ENCODE measurements around the gene GPR78.

Gene GPR78

GRCh38 chr4:8587469-8588195 is 7.4 kb downstream of the GPR78 start:
- DNase-seq, result no peak

DNA sequence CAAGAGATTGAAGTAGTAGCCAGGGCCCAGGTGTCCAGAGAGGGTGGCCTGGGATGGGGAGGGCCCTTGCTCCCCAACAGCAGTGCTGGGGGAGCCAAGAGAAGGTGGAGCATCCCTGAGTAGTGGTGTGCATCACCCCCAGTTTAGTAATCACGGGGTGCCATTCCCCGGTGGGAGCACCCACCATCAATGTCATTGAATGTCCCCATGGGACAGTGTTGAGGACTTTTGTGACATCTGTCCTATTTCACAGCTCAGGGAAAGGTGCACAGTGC is 7.9 kb downstream of the GPR78 start:
- DNase-seq, result no peak

- DNase-seq, result no peak
Measured at GRCh38 chr4:8589336-8589735, 9.1 kb downstream of the GPR78 start.

GRCh38 chr4:8589823-8590545 is 9.8 kb downstream of the GPR78 start:
- DNase-seq, result no peak

DNA sequence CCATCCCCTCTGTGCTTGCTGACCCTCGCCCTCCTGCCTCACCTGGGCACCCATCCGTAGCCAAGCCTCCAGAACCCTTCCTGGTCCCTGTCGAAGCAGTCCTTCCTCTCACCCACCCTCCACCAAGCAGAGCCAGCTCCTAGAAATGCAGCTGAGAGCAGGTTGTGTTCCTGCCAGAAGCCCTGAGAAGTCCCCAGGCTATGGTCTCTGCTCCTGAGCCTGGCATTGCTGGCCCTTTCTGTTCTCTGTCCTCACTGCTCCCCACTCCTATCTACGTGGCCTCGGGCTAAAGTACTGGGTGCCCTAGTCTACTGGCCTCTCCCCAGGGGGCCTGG is 10.3 kb downstream of the GPR78 start:
- no peak for DNase-seq

- no peak for DNase-seq
Measured at GRCh38 chr4:8591114-8591513, 10.9 kb downstream of the GPR78 start.

GRCh38 chr4:8591626-8592365 is 11.6 kb downstream of the GPR78 start:
- DNase-seq, result no peak

DNA sequence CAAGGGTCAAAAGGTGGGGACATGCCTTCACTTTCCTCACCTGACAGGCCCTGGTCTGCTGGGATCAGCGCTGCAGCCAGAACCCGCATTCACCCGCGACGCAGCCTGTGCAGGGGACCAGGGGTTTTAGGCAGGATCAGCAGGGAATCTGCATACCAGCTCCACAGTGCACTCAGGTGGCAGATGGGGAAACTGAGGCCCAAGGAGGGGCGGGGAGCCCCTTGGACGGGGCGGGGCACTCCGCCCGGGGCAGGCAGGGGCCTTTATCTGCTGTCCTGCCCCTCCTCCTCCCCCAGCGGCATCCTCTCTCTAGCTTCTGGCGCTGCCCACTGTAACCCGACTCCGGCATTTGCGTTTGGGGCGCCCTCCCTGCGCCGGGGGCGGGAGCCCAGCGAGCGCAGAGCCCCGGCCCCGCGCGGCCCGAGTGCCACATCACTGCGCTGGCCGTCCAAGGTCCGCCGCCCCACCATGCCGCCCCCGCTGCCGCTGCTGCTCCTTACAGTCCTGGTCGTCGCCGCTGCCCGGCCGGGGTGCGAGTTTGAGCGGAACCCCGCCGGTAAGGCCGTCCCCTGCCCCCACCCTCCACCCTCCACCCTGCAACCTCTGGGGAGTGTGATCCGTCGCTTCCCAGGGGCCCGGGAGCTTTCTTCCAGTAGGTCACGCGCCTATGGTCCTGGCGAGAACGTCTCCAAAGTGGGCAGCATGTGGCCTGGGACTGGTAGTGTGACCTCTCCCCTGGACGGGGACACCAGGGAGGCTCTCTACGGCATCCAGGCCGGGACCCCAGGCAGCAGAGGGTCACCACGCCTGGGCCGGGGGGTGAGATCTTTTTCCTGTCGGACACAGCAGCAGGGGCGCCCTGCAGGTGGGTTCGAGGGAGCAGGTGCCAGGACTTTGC is 12.4 kb downstream of the GPR78 start, which contains the start of gene CPZ:
Gene CPZ, plus strand, starts transcription at position 400 of the 898 bp plus-strand sequence. Its CDS starts 69 bp downstream, at position 469.
- DNase-seq, result no peak

DNA sequence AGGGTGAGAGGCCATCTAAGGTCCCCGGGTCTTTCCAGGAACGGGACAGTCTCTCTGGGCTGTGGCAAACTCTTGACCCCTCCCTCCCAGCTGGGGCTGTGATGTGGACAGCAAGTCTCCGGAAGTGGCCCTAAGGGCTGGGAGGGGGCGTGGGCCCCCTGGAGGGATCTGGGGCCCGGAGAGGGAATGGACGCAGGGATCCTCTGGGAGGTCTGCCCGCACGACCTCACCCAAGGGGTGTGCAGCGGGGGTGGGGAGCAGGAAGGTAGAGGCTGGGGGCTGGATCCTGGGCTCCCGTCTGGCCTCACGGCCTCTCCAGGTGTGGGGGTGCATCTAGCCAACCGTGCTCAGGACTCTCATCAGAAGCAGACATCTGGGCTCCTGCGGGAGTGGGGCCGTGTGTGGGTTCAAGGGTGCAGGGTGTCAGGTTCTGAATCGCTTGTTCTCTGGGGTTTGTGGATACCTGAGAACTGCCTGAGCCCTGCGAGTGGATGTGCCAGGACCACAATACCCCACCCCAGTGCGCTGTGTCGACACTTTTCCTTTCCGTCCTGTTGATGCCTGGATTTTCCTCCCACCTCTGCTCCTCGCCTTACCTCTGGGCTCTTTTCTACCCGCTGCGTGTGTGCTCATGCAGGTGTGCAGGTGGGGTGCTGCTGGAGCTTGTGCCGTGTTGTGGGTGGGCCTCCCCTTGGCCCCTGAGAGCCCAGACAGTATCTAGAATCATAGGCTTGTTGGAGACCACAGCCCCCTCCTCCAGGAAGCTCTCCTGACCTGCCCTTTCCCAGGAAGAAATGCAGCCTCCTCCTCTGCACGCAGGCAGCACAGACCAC is 13.3 kb downstream of the GPR78 start:
- no peak for DNase-seq

DNA sequence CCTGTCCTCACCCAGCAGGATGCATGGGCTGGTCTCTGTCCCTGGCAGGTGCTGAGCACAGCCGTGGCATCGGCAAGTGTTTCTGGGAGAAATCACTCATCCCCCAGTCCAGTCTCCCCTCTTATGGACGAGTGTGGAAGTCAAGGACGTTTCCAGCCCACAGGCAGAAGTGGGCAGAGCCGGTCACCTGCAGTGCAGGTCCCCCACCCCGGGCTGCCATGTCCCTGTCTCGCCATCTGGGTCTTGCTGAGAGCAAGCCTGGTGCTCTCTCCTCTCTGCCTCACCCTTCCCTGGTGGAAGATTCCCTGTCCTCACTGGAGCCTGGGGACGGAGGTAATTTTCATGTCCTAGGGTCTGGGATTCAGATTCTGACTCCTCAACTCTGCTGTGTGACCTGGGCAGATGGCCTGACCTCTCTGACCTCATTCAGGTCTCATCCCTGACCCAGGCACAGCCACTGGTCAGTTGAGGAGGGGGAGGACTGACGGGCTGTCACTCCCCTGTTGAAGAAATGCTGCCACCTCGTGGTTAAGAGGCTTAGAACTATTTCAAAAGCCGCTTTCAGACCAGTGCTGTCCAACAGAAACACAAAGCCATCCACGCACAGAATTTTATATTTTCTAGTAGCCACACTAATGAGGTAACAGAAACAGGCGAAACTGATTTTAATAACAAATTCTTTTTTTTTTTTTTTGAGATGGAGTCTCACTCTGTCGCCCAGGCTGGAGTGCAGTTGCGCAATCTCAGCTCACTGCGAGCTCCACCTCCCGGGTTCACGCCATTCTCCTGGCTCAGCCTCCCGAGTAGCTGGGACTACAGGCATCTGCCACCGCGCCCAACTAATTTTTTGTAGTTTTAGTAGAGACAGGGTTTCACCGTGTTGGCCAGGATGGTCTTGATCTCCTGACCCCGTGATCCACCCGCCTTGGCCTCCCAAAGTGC is 14.2 kb downstream of the GPR78 start:
- DNase-seq, result no peak

DNA sequence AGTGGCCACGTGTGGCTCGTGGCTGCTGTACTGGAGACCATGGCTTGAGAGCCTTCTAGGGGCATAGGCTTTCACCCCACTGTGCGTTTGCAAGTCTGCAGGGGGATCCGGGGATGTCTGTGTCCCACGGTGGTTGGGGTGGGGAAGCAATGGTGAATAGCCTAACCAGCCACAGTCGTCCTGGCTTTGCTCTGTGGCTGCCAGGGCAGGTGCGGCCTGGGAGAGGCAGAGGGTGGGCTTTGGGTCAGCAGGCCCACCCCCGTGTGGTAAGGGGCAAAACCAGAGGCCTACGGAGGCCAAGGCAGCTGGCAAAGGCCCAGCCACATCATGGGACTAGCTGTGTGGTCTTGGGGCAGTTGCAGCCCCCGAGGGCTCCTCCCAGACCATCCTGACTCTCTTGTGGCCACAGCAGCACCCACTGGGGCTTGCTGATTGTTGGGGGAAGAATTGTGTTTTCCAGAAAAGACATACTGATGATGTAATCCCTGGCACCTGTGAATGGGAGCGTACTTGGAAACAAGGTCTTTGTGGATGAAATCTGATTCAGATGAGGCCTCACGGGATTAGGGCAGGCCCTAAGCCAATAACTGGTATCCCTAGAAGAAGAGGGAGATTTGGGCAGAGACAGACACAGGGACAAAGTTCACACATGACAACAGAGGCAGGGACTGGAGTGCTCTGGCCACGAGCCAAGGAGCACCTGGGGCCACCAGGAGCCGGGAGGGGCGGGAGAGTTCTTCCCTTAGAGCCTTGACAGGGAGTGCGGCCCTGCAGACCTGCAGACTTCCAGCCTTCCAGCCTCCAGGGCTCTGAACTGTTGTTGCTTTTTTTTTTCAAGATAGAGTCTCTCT is 15.3 kb downstream of the GPR78 start:
- DNase-seq, result no peak

GRCh38 chr4:8596891-8597290 is 16.7 kb downstream of the GPR78 start:
- no peak for DNase-seq

GRCh38 chr4:8597319-8597718 is 17.1 kb downstream of the GPR78 start:
- no peak for DNase-seq

DNA sequence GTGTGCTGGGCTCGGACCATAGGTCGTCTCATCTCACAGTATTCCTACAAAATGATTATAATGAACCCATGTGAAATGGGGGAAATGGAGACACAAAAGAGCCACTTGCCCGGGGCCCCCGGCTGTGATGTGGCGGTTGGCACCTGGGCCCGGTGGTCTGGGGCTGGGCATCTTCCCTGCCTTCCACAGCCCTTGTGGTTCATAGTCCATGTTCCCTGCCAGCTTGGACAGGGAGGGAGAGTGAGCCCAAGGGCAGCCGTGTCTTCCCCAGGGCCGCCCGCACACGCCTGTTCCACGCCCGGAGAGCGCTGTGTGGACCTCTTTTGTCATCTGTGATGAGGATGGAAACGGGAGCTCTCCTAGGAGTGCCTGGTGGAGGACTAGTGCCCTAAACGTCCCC is 17.6 kb downstream of the GPR78 start:
- no peak for DNase-seq

DNA sequence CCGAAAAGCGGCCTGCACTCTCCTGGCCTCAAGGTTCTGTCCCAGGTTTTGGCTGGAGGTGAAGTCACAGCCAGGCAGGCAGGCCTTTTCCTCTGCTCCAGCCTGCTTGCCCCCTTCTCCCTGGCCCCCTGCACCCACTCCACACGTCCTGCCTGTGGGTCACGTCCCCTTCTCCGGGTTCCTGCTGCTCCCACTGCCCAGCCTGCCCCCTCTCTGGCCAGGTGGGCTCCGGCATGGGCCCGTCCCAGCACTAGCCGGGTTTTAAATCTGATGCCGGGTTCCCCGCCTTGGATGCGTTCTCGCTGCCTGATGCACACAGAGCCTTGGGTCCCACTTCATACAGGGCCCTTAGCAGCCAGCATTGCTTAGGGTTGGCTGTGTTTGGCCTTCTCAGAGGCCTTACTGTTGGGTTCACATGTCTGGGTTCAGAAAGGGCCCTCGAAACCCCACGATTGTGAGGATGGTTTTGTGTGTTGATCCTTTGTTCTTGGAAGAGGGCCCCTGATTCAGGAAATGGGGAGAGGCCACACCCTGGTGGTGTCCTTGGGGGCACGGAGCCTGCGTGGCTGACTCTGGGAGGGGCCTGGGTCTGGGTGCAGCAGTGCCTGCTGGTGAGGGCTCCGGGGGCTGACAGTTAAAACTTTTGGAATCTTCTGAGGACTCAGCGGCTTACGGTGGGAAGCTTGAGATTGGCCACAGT is 18.3 kb downstream of the GPR78 start:
- no peak for DNase-seq

- no peak for DNase-seq
Measured at GRCh38 chr4:8599091-8599460, 18.9 kb downstream of the GPR78 start.

GRCh38 chr4:8599657-8600056 is 19.5 kb downstream of the GPR78 start:
- DNase-seq, result no peak

DNA sequence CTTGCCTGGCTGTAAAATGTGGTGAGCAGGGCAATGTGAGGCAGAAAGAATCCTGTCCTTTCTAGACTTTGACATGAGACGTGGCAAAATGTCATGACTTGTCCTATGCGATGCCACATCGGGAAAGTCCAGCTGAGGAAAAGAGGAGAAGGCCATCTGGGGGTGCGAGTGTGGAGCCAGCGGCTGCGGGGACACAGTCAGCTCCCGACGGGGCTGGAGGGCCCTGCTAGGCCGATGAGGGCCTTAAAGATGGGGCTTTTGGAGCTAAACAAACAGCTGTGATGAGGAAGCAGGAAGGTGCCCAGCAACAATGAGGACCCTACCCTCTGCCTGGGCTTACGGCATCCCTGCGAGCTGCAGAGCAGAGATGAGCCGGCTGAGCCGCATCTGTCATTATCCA is 20.1 kb downstream of the GPR78 start:
- no peak for DNase-seq

- no peak for DNase-seq
Measured at GRCh38 chr4:8600686-8601085, 20.5 kb downstream of the GPR78 start.

Data from NCI-H510A (cell line).